ENCODE results near the gene SOX11.

Gene SOX11

GRCh38 chr2:5725072-5725471 lies 32.9 kb downstream of the SOX11 start:
- no peak for DNase-seq

DNA sequence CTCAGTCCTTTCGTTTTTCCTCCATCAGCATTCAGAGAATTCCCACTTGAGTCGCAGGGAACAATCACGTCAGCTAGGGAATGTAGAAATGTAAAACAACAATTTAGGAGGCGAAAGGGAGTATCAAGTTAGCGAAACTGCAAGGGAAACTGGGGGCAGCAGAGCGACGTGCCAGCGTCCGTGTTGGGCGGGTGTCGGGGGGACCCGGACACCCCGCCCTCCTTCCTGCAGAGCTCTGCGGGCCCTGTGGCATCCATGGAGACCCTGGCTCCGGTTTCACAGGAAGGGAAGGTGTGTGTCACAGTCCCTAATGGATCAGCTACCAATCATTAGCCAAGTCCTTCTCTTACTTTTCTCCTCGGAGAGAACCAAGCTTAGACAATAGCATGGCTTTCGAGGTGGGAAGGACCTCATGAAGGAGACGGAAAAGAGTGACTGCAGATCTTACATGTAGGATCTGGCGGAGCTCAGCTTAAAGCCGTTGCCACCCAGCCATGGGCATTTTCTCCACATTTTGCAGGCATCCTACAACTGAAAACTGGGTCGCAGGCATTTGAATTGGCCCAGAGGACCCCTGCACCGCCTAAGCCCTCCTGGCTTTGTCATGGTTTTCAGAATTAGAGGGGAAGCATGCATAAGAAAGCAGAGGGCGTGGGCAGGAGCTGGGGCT lies 33.7 kb downstream of the SOX11 start:
- DNase-seq, result no peak

DNA sequence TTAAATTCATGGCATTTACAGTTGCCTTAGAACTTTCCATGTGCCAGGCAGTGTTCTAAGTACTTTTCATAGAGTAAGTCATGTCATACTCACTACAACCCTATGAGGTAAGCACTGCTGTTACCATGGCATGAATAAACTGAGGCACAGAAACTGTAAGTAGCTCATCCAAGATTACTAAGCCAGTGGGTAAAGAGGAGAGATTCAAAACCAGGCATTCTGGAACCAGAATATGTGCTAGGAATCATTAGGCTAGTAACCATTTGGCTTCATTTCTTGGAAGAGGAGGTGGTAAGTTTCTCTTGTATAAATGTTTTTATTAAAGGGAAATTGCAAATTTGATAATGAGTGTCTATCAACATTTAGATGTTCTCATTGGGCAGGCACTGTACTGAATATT lies 35.1 kb downstream of the SOX11 start:
- no peak for DNase-seq

- DNase-seq, result no peak
These were observed 37.2 kb downstream of the SOX11 start for GRCh38 chr2:5729416-5729815.

- DNase-seq, result no peak
These were observed 38.2 kb downstream of the SOX11 start for GRCh38 chr2:5730386-5730785.

DNA sequence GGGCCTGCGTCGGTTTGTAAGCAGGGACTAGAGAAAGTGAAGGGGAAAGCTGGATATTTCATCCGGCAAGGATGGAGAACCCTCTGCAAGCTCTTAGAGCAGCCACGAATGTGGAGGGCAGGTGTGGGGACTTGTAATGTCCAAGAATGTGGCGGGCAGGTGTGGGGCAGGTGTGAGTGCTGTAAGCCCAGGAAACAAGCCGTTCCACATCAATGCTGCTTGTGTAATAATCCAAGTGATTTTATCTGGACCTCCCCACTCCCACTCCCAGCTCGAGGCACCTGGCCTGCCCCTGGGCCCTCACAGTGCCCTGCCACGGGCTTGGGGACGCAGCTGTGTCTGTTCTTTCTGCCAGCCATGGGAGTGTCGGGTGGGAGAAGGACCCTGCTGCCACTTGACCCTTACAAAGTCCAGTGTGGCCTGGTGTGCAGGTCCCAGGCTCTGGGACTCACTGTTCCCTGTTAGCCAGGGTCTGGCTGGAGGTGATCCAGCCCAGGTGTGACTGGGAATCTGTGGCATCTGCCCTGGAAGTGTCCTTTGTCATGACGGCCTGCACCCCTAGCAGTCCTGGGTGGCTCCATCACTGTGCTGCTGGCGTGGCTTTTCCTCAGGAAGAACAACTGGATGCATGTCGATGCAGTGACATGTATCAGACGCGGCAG lies 42.8 kb downstream of the SOX11 start:
- no peak for DNase-seq

DNA sequence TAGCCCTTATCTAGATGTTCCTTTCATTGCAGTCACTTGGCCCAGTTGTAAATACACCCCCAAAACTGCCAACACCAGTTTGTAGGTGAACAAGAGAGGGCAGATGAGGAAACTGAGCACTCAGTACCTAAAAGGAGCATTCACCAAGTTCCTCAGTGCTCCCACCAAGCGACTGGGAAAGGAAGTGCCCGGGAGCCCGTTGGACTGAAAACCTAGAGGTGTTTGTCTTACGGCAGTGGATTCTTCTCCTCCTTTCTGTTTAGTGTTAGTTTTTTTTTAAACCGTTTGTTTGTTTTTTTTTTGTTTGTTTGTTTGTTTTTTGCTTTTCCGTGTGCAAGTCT lies 43.3 kb downstream of the SOX11 start:
- no peak for DNase-seq

- DNase-seq, result no peak
These were observed 43.9 kb downstream of the SOX11 start for GRCh38 chr2:5736050-5736449.

DNA sequence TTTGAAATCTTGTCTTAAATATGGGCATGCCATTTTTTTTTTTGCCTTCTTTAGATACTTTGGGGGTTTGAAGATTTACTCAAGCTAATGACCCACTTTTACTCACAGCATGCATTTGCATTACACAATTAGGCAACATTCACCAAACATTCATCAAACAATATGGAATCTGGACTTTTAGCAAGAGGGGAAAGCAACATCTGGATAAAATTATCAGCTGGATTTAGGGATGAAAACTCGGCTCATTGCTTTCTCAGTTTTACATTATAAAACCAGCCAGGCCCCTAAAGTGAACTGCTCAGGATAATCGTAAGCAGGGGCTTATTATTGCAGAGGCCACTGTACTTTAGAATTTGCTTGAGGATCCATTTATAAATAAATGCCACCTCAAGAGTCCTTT lies 44.7 kb downstream of the SOX11 start:
- DNase-seq, result no peak

DNA sequence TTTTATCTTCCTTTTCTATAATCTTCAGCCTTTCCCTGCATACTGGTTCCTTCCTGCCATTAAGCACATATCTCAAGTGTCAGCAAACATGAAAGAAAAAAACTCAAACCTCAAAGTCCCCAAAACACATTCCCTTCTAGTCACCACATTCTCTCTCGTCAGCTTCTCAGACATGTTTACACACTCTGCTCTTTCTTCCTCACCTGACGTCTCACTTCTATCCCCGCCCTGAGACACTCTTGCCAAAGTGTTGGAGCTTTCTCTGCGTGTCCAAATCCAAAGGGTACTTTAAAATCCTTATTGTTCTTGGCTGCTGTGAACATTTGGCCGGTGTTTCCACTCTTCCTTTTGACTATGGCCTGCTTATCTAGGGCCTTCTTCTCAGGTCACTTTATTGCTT lies 47.9 kb downstream of the SOX11 start:
- DNase-seq, result no peak

- no peak for DNase-seq
These were observed 48.6 kb downstream of the SOX11 start for GRCh38 chr2:5740817-5741216.

DNA sequence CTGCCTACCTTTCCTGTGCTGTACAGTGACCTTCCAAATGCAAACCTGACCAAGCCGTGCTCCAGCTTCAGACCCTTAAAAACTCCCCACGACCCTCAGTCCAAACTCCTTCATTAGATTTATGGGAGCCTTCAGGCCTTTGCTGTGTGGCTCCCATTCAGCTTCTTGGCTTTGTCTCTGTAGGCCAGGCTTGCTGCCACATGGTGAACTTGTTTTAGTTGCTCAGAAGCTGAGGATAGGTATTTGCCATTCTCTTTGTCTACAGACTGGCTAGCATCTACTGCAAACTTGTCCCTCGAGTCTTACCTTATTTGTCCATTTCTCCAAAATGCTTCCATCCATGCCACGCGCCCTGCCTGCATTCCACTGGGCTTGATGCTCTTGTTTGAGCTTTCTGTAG lies 49.1 kb downstream of the SOX11 start:
- DNase-seq, result no peak

GRCh38 chr2:5742126-5742525 lies 49.9 kb downstream of the SOX11 start:
- no peak for DNase-seq

- no peak for DNase-seq
These were observed 56.2 kb downstream of the SOX11 start for GRCh38 chr2:5748391-5748790.

DNA sequence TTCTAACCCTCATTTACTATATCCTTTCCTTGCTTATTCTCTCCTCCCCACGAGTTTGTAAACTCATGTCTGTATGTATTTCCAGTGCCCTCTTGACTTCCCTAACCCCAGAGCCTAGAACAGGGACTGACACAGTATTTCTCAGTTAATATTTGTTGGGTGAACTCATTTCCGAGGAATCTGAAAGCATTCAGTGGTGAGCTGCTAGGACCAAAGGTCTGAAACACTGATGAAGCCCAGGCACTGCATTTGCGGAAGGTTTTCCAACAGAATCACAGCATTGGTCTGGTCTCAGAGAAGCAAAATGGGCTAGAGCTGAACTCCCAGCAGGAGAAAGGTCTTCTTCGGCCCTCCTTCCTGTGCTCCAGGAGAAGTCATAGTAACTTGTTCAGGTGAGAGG lies 56.8 kb downstream of the SOX11 start:
- DNase-seq, result no peak

- DNase-seq, result no peak
These were observed 57.2 kb downstream of the SOX11 start for GRCh38 chr2:5749347-5749746.
